ENCODE data around the gene CCDC83.

CCDC83 gene

GRCh38 chr11:85854557-85855340, 434 bp upstream of the CCDC83 start (continued):
- TF ChIP-seq ZNF488 (tag by site-specific recombination; IDR thresholded peaks at IDR 0.05) (no peak), ZBTB44 (tag by site-specific recombination; IDR thresholded peaks at IDR 0.05) (peak; percentile 64; the same call in 1 of the 2 replicates), ZNF354C (tag by site-specific recombination; IDR thresholded peaks at IDR 0.05; ENCODE audit: borderline replicate concordance, low read depth) (no peak), ZNF658 (tag by site-specific recombination; IDR thresholded peaks at IDR 0.05) (no peak), PRDM10 (tag by site-specific recombination; IDR thresholded peaks at IDR 0.05) (no peak; the same call in 1 of the 2 replicates), ZSCAN30 (tag by site-specific recombination; IDR thresholded peaks at IDR 0.05) (peak; percentile 43; the same call in 1 of the 2 replicates), RBAK (tag by site-specific recombination; IDR thresholded peaks at IDR 0.05) (no peak), ZNF121 (tag by site-specific recombination; IDR thresholded peaks at IDR 0.05) (no peak), ZNF610 (tag by site-specific recombination; IDR thresholded peaks at IDR 0.05; ENCODE audit: borderline replicate concordance) (no peak), ZNF280C (tag by site-specific recombination; IDR thresholded peaks at IDR 0.05) (no peak), ZNF148 (tag by site-specific recombination; IDR thresholded peaks at IDR 0.05; ENCODE audit: borderline replicate concordance) (no peak), ZNF843 (tag by site-specific recombination; IDR thresholded peaks at IDR 0.05) (no peak; the same call in 1 of the 2 replicates), ZNF292 (tag by site-specific recombination; IDR thresholded peaks at IDR 0.05; ENCODE audit: borderline replicate concordance, low read depth) (no peak), ZNF132 (tag by site-specific recombination; IDR thresholded peaks at IDR 0.05; ENCODE audit: borderline replicate concordance) (no peak), ZNF561 (tag by site-specific recombination; IDR thresholded peaks at IDR 0.05; ENCODE audit: borderline replicate concordance) (no peak), ZNF549 (tag by site-specific recombination; IDR thresholded peaks at IDR 0.05) (no peak), ZBTB20 (tag by site-specific recombination; IDR thresholded peaks at IDR 0.05) (no peak), FEZF1 (tag by site-specific recombination; IDR thresholded peaks at IDR 0.05) (no peak), ZNF174 (tag by site-specific recombination; IDR thresholded peaks at IDR 0.05) (no peak), ZNF433 (tag by site-specific recombination; IDR thresholded peaks at IDR 0.05; ENCODE audit: low read depth) (no peak), ZNF621 (tag by site-specific recombination; IDR thresholded peaks at IDR 0.05) (no peak), ATF2 (tag by site-specific recombination; IDR thresholded peaks at IDR 0.05; ENCODE audit: low read depth) (no peak), EGR2 (tag by site-specific recombination; IDR thresholded peaks at IDR 0.05; ENCODE audit: low read depth) (no peak), TCF7L2 (IDR thresholded peaks at IDR 0.05; ENCODE audit: borderline replicate concordance, low read depth, low read length) (no peak), ZNF169 (tag by site-specific recombination; IDR thresholded peaks at IDR 0.05) (no peak), ZNF580 (tag by site-specific recombination; IDR thresholded peaks at IDR 0.05) (peak; percentile 78)

Data from HEK293 (cell line).